ENCODE results near the gene CACFD1. TPM values are rescaled to one million over a fixed set of nuclear protein-coding genes. Genes with fewer than 3 reads are reported as not detected.

CACFD1 gene
- total and polyA plus RNA-seq, 2 donors (not counting 1 experiment from before 2014, with no cell fraction given): 27.4 to 31.1 TPM

DNA sequence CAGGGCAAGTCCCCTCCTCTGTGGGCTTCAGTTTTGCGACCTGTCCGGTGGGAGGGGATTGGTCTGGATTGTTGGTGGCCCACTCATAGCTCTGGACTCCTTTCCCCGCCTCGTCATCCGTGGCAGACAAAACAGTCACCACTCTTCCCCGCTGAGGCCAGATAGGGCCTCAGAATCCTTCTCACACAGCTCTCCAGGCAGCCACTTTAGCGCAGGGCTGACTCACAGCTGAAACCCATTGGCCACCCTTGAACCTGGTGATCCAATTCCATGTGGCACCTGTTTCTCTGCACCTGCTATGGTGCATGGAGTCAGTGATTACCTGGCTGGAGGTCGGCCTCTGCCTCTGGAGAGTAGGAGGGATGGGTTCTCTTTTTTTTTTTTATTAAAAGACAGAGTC, 15.8 kb upstream of the CACFD1 start:
- WGBS (ENCODE audit: insufficient coverage): 92% methylated on average over 7 of the region's 8 CpGs
- Mint-ChIP-seq H3K4me3 (no peak overlapping the region), H3K4me1 (peaks cover 24% of the 10 kb centered on the region), H3K9me3 (ENCODE audit: insufficient read depth) (no peaks in the 10 kb centered on the region), H3K27ac (no peak overlapping the region), H3K27me3 (no peaks in the 10 kb centered on the region)
- Histone ChIP-seq H3K4me2 (replicated peaks; ENCODE audit: low read depth, low read length, poor library complexity, severe bottlenecking) (no peak overlapping the region), H2AFZ (ENCODE audit: insufficient read depth, low read depth, low read length, poor library complexity, severe bottlenecking) (no peak overlapping the region), H3K9me3 (ENCODE audit: control extremely low read depth in 1 of 3, control insufficient read depth in 2 of 3, insufficient read depth in 1 of 3, low read length in 2 of 3) (peaks cover 0 to 9% (median 0%) of the 10 kb centered on the region in 3 donors), H3K4me3 (ENCODE audit: control extremely low read depth in 1 of 5, extremely low read depth in 1 of 5, insufficient read depth in 1 of 5, low read depth in 2 of 5, low read length in 4 of 5) (no peak overlapping the region), H3K27ac (ENCODE audit: low read length in 2 of 2) (no peak overlapping the region), H3K36me3 (replicated peaks in 1 of 2; ENCODE audit: control extremely low read depth in 1 of 2, control insufficient read depth in 1 of 2, extremely low read depth in 1 of 2, insufficient read depth in 2 of 2, low read length in 1 of 2) (no peaks in the 10 kb centered on the region), H3K4me1 (ENCODE audit: control insufficient read depth in 2 of 2, insufficient read depth in 2 of 2, low read length in 2 of 2) (peaks cover 17 to 23% of the 10 kb centered on the region in 2 donors), H3K27me3 (replicated peaks in 1 of 4; ENCODE audit: control extremely low read depth in 1 of 4, control insufficient read depth in 3 of 4, insufficient read depth in 4 of 4, low read length in 3 of 4) (no peaks in the 10 kb centered on the region), H4K20me1 (ENCODE audit: control insufficient read depth, insufficient read depth, low read length, poor library complexity, severe bottlenecking) (no peaks in the 10 kb centered on the region), H3K79me2 (ENCODE audit: control insufficient read depth, insufficient read depth, low read length) (no peaks in the 10 kb centered on the region), H3K9ac (ENCODE audit: low read length) (no peak overlapping the region)
- DNase-seq (no peak), ATAC-seq (ENCODE audit: low read depth) (no peak)
- ChIA-PET POLR2A (interaction anchor here (0.6 to 0.7 kb wide), 2 partner anchors 45 to 819 kb away, joined by 3 to 6 read pairs; no protein-coding TSS in a partner anchor), CTCF (no interaction called here)
- no peak for TF ChIP-seq EZH2 (IDR thresholded peaks at IDR 0.05; ENCODE audit: borderline replicate concordance, insufficient read depth, low read depth, low read length, poor library complexity, severe bottlenecking)
- TF ChIP-seq, protein P1, sequence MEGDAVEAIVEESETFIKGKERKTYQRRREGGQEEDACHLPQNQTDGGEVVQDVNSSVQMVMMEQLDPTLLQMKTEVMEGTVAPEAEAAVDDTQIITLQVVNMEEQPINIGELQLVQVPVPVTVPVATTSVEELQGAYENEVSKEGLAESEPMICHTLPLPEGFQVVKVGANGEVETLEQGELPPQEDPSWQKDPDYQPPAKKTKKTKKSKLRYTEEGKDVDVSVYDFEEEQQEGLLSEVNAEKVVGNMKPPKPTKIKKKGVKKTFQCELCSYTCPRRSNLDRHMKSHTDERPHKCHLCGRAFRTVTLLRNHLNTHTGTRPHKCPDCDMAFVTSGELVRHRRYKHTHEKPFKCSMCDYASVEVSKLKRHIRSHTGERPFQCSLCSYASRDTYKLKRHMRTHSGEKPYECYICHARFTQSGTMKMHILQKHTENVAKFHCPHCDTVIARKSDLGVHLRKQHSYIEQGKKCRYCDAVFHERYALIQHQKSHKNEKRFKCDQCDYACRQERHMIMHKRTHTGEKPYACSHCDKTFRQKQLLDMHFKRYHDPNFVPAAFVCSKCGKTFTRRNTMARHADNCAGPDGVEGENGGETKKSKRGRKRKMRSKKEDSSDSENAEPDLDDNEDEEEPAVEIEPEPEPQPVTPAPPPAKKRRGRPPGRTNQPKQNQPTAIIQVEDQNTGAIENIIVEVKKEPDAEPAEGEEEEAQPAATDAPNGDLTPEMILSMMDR (IDR thresholded peaks at IDR 0.05): no peak
- intact Hi-C loops (cut with micrococcal nuclease): no loop called here

DNA sequence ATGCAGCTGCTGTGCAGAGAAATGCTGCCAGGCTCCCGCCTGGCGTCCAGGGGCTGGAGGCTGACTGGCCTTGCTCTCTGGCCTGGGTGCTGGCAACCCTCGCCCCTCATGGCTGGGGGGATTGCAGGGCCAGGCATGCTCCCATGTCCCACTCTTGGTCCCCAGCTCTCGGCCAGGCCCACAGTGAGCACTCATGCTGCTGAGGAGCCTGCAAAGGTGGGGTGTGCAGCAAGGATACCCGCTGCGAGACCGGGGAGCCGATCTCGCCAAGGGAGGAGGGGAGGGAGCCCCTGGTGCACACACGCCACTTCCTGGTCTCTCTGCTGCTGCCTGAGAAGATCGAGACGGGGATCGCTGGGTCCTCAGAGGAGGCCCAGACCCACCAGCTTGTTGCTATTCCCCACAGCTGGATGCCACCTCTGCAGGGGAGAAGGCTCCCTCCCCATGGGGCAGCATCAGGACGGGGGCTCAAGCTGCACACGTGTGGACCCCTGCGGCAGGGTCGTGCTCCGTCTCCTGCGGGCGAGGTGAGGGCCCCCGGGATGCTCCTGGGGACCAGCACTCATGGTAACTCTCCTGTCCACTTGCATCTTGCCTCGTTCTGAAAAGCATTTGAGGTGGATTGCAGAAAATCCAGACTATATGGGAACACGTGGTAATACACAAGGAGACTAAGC, 14.3 kb upstream of the CACFD1 start:
- peaks cover 0 to 9% (median 0%) of the 10 kb centered on the region in 3 donors for H3K9me3 ChIP-seq (ENCODE audit: control extremely low read depth in 1 of 3, control insufficient read depth in 2 of 3, insufficient read depth in 1 of 3, low read length in 2 of 3)
- CTCF ChIA-PET: no interaction called here
- no peaks in the 10 kb centered on the region for H3K9me3 Mint-ChIP-seq (ENCODE audit: insufficient read depth)

More for the DNA sequence above, 14.3 kb upstream of the CACFD1 start:
- ATAC-seq (ENCODE audit: low read depth) (no peak), DNase-seq (no peak)
- Histone ChIP-seq H2AFZ (ENCODE audit: insufficient read depth, low read depth, low read length, poor library complexity, severe bottlenecking) (no peak overlapping the region), H3K79me2 (ENCODE audit: control insufficient read depth, insufficient read depth, low read length) (no peaks in the 10 kb centered on the region), H4K20me1 (ENCODE audit: control insufficient read depth, insufficient read depth, low read length, poor library complexity, severe bottlenecking) (no peaks in the 10 kb centered on the region), H3K4me1 (ENCODE audit: control insufficient read depth in 2 of 2, insufficient read depth in 2 of 2, low read length in 2 of 2) (peaks cover 16 to 19% of the 10 kb centered on the region in 2 donors), H3K9ac (ENCODE audit: low read length) (no peak overlapping the region), H3K4me2 (replicated peaks; ENCODE audit: low read depth, low read length, poor library complexity, severe bottlenecking) (no peak overlapping the region), H3K27ac (ENCODE audit: low read length in 2 of 2) (no peak overlapping the region), H3K27me3 (replicated peaks in 1 of 4; ENCODE audit: control extremely low read depth in 1 of 4, control insufficient read depth in 3 of 4, insufficient read depth in 4 of 4, low read length in 3 of 4) (no peaks in the 10 kb centered on the region), H3K36me3 (replicated peaks in 1 of 2; ENCODE audit: control extremely low read depth in 1 of 2, control insufficient read depth in 1 of 2, extremely low read depth in 1 of 2, insufficient read depth in 2 of 2, low read length in 1 of 2) (no peaks in the 10 kb centered on the region), H3K4me3 (ENCODE audit: control extremely low read depth in 1 of 5, extremely low read depth in 1 of 5, insufficient read depth in 1 of 5, low read depth in 2 of 5, low read length in 4 of 5) (no peak overlapping the region)
- no peaks in the 10 kb centered on the region for H3K27me3 Mint-ChIP-seq
- intact Hi-C loops (cut with micrococcal nuclease): no loop called here
- peaks cover 17% of the 10 kb centered on the region for H3K4me1 Mint-ChIP-seq
- TF ChIP-seq EZH2 (IDR thresholded peaks at IDR 0.05; ENCODE audit: borderline replicate concordance, insufficient read depth, low read depth, low read length, poor library complexity, severe bottlenecking): no peak
- TF ChIP-seq, protein P1 (IDR thresholded peaks at IDR 0.05): no peak
- no peak overlapping the region for H3K4me3 Mint-ChIP-seq
- POLR2A ChIA-PET: no interaction called here
- WGBS (ENCODE audit: insufficient coverage): 82% methylated on average over 23 of the region's 23 CpGs
- no peak overlapping the region for H3K27ac Mint-ChIP-seq
